ENCODE data around the gene PSMD2. TPM values are rescaled to one million over a fixed set of nuclear protein-coding genes. Genes with fewer than 3 reads are reported as not detected.

PSMD2 gene
- polyA plus RNA-seq, 3 donors = 225 to 235 (median 234) TPM

GRCh38 chr3:184277366-184277765 lies 21.7 kb upstream of the PSMD2 start:
- DNase-seq (ENCODE audit: low read depth in 3 of 3, low spot score in 2 of 3) = no peak

DNA sequence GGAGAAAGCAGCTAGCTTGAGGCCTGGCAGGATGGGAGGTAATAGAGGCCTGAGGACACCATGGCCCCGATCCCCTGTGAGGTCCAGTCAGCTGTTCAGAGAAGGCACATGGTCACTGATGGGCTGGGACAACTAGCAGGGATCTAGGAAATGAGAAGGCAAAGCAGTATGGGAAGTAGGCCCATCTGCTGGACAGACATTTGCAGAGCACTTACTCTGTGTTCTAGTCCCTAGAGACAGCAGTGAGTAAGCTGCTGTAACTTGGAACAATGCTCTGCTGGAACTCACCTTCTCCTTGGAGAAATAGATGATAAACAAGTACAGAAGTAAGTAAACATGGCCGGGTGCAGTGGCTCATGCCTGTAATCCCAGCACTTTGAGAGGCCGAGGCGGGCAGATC lies 16.1 kb upstream of the PSMD2 start:
- no peak for DNase-seq (ENCODE audit: low read depth in 3 of 3, low spot score in 2 of 3)

GRCh38 chr3:184283681-184284080 lies 15.4 kb upstream of the PSMD2 start:
- DNase-seq (ENCODE audit: low read depth in 3 of 3, low spot score in 2 of 3) = no peak

DNA sequence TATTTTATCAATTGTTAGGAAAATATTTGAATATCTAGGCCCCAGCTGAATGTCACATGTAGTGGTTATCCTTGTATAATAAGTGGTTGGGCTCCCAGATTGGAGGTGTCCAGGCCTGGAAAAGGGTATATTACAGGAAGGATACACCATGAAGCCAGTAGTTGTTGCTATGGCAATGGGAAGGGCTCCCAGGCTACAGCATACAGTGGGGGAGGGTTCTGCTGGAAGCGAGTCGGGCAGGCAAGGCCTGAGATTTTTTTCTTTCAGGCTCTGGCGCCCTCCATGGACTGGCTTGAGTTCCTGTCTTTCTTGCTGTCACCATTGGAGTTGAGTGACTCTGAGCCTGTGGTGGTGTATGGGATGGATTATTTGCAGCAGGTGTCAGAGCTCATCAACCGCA lies 14.3 kb upstream of the PSMD2 start:
- peak in 1 of 3 donors; percentile 55 for DNase-seq (ENCODE audit: low read depth in 3 of 3, low spot score in 2 of 3)

DNA sequence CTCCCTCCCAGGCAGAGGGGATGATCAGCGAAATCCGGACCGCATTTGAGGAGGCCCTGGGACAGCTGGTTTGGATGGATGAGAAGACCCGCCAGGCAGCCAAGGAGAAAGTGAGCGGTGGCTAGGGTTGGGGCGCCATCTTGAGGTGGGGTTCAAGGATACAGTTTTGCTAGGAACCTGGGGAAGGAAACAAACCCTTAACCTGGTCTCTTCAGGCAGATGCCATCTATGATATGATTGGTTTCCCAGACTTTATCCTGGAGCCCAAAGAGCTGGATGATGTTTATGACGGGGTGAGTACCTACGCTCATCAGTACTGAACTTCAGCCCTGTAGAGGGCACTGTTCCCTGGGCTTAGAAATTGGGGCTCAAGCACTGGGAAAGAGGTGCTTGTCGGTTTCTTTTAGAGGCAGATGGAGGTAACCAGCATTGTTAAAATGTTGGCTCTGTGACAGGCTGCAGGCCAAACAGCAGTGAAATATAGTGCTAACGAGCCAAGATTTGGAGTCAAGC lies 9.6 kb upstream of the PSMD2 start:
- no peak for DNase-seq (ENCODE audit: low read depth in 3 of 3, low spot score in 2 of 3)

DNA sequence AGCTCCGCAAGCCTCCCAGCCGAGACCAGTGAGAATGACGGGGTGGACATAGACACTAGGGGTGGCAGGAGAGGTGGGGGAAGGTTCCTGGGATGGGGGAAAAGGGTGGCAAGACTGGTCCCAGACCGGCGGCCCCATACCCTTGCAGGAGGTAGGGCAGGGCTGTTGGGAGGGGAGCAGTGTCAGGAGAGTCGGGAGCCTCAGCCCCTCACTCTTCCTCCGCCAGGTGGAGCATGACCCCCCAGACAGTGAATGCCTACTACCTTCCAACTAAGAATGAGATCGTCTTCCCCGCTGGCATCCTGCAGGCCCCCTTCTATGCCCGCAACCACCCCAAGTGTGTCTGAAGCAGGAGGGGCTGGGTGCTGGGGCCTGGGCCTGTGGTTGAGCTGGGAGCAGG lies 8.7 kb upstream of the PSMD2 start:
- no peak for DNase-seq (ENCODE audit: low read depth in 3 of 3, low spot score in 2 of 3)

DNA sequence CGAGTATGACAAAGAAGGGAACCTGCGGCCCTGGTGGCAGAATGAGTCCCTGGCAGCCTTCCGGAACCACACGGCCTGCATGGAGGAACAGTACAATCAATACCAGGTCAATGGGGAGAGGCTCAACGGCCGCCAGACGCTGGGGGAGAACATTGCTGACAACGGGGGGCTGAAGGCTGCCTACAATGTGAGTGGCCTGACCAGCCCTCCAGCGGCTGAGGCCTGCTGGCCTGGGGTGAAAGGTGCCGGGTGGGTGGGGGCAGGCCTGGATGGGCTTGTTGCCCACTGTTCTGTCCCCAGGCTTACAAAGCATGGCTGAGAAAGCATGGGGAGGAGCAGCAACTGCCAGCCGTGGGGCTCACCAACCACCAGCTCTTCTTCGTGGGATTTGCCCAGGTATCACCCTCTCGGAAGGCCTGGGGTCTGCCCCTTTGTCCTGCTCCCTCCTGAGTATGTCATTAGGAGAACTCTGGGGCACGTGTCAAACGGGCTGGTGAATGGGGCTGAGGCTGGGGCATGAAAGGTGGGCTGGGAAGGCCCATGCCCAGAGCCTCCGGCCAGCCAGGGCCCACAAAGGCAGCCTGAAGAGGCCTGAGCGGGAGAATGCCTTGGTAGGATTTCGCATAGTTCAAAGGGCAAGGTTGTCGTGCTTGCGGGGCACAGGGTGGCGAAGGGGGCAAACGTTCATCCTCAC lies 7.8 kb upstream of the PSMD2 start:
- no peak for DNase-seq (ENCODE audit: low read depth in 3 of 3, low spot score in 2 of 3)

DNA sequence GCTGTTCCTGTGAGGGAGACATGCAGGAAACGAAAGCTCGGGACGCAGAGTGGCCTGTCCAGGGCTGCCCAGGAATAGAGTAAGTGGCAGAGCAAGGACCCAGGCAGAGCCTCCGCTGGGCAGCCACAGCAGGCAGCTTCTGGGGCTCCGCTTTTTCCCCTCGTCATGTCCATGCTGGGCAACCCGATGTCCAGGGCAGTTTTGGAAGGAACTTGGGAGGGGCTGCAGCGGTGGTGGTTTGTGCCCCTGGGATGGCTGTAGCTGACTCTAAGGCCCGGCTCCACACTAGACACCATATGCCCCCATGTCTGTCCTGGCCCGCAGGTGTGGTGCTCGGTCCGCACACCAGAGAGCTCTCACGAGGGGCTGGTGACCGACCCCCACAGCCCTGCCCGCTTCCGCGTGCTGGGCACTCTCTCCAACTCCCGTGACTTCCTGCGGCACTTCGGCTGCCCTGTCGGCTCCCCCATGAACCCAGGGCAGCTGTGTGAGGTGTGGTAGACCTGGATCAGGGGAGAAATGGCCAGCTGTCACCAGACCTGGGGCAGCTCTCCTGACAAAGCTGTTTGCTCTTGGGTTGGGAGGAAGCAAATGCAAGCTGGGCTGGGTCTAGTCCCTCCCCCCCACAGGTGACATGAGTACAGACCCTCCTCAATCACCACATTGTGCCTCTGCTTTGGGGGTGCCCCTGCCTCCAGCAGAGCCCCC lies 7.1 kb upstream of the PSMD2 start:
- no peak for DNase-seq (ENCODE audit: low read depth in 3 of 3, low spot score in 2 of 3)

GRCh38 chr3:184295771-184296170 lies 3.3 kb upstream of the PSMD2 start:
- DNase-seq (ENCODE audit: low read depth in 3 of 3, low spot score in 2 of 3) = no peak

- DNase-seq (ENCODE audit: low read depth in 3 of 3, low spot score in 2 of 3) = no peak
Observed at GRCh38 chr3:184296616-184297015, 2.4 kb upstream of the PSMD2 start.

- no peak for DNase-seq (ENCODE audit: low read depth in 3 of 3, low spot score in 2 of 3)
Observed at GRCh38 chr3:184299488-184300377, 692 bp downstream of the PSMD2 start.

GRCh38 chr3:184300378-184300720 lies 1.3 kb downstream of the PSMD2 start:
- no peak for DNase-seq (ENCODE audit: low read depth in 3 of 3, low spot score in 2 of 3)

DNA sequence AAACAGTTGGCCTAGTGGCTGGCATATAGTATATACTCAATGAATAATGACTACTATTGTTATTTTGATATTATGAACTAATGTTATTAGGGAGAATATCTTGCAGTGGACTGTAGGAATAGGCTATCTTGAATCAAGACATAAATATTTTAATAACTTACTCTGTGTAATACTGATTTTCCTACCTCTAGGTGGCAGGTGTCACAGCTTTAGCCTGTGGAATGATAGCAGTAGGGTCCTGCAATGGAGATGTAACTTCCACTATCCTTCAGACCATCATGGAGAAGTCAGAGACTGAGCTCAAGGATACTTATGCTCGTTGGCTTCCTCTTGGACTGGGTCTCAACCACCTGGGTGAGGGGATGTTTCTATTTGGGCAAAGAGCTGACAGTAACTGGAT lies 6.5 kb downstream of the PSMD2 start:
- no peak for DNase-seq (ENCODE audit: low read depth in 3 of 3, low spot score in 2 of 3)

- no peak for DNase-seq (ENCODE audit: low read depth in 3 of 3, low spot score in 2 of 3)
Observed at GRCh38 chr3:184306341-184306972, 7.4 kb downstream of the PSMD2 start.

GRCh38 chr3:184307915-184308314 lies 8.9 kb downstream of the PSMD2 start:
- DNase-seq (ENCODE audit: low read depth in 3 of 3, low spot score in 2 of 3) = no peak

DNA sequence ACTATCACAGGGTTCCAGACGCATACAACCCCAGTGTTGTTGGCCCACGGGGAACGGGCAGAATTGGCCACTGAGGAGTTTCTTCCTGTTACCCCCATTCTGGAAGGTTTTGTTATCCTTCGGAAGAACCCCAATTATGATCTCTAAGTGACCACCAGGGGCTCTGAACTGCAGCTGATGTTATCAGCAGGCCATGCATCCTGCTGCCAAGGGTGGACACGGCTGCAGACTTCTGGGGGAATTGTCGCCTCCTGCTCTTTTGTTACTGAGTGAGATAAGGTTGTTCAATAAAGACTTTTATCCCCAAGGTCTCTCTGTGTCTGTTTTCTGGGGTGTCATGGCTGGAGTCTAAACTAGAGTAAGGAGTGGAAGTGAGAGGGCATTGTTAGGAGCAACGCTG lies 9.7 kb downstream of the PSMD2 start:
- DNase-seq (ENCODE audit: low read depth in 3 of 3, low spot score in 2 of 3) = no peak

- no peak for DNase-seq (ENCODE audit: low read depth in 3 of 3, low spot score in 2 of 3)
Observed at GRCh38 chr3:184311633-184312032, 12.6 kb downstream of the PSMD2 start.

GRCh38 chr3:184314363-184314699 lies 15.3 kb downstream of the PSMD2 start, which contains the start of gene EIF4G1:
TSS of gene EIF4G1 (plus strand) at chr3:184314606. CDS start at chr3:184315797, 1,191 bp downstream.
- DNase-seq (ENCODE audit: low read depth in 3 of 3, low spot score in 2 of 3) = peak in 2 of 3 donors; percentile 70 to 83

- peak in 1 of 3 donors; percentile 24 for DNase-seq (ENCODE audit: low read depth in 3 of 3, low spot score in 2 of 3)
Observed at GRCh38 chr3:184314700-184315542, 15.9 kb downstream of the PSMD2 start.

DNA sequence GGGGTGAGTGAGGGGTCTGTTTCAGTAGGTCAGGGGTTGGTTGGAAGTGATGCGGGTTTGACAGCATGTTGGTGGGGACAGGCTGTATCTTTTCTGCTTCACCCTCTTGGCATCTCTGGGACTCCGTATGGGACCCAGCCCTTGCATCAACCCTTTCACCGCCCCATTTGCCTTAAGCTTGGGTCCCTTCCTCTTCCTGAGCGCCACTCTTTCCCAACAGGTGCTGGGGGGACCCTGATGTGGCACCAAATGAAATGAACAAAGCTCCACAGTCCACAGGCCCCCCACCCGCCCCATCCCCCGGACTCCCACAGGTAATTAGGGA lies 16.5 kb downstream of the PSMD2 start:
- no peak for DNase-seq (ENCODE audit: low read depth in 3 of 3, low spot score in 2 of 3)

Measured in right renal cortex interstitium (tissue), 3 donors.